Activated T-helper 2 cell treated with anti-CD3 and anti-CD28 coated beads, Interferon-gamma antibody, Interleukin-2, Interleukin-4, amounts not matched to agents 10 μg/mL and 5 μg/mL and 100 μg/mL, durations not matched to agents 14 hours and 24 hours and 36 hours (primary cell): Measurements from ENCODE around the gene ZNF354B. TPM values are rescaled to one million over a fixed set of nuclear protein-coding genes. Genes with fewer than 3 reads are reported as not detected.
"Not testable (repeated sequence)": the region's sequence is repeated elsewhere in the genome, so short reads cannot be mapped to it uniquely, and the experiment has no call there.

Source experiments
- DNase-seq: peaks from one replicate; pipeline ENCODE4 v3.0.0; 2021; ENCODE audit warnings: low spot score
- H3K27ac Mint-ChIP-seq: one replicate; pipeline ENCODE4 v1.8.0; 2021; ENCODE audit warnings: mixed read lengths
- H3K27me3 Mint-ChIP-seq: one replicate; pipeline ENCODE4 v1.8.0; 2021; ENCODE audit warnings: low read depth, mixed read lengths
- H3K36me3 Mint-ChIP-seq: one replicate; pipeline ENCODE4 v1.8.0; 2021; ENCODE audit warnings: low read depth, mixed read lengths
- H3K4me1 Mint-ChIP-seq: one replicate; pipeline ENCODE4 v1.8.0; 2021; ENCODE audit warnings: low read depth, mixed read lengths
- H3K4me3 Mint-ChIP-seq: one replicate; pipeline ENCODE4 v1.8.0; 2021; ENCODE audit warnings: low read depth, mild to moderate bottlenecking, moderate library complexity, mixed read lengths
- H3K9me3 Mint-ChIP-seq: one replicate; pipeline ENCODE4 v1.8.0; 2021; ENCODE audit warnings: mixed read lengths
- intact Hi-C: fragments of 100-400 bp; cut with micrococcal nuclease; formaldehyde crosslinking; loops from one replicate; pipeline ENCODE4 v1.15.1; 2023
- total RNA-seq: library from RNA; stranded (reverse); gene quantifications from 2 replicates; pipeline ENCODE4 v1.2.3, GENCODE V29; 2022

Gene ZNF354B
- total RNA-seq, 1 donor from 2014 or later: 16.4 TPM

DNA sequence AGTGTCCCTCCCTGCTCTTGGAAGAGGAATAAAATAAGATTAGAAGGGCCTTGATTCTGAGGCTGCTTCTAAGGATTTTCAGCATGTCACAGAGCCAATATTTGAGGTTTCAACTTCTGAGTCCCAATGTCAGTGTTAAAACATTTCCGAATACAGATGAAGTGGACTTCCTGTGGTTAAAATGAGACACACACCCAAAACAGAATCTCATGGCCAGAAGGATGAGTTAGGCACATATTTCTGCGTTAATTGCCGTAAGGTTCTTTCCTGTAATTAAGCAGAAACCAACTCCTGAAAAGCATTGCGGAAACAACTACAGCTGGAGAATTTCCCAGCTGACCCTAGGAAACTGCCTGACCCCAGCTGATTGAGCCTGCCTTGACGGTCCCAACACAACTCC, 10.4 kb upstream of the ZNF354B start:
- H3K4me1 Mint-ChIP-seq: no peaks in the 10 kb centered on the region
- H3K4me3 Mint-ChIP-seq: no peak overlapping the region
- H3K9me3 Mint-ChIP-seq: peaks cover 15% of the 10 kb centered on the region
- H3K27ac Mint-ChIP-seq: no peak overlapping the region
- intact Hi-C loops: no loop called here
- H3K27me3 Mint-ChIP-seq: no peaks in the 10 kb centered on the region
- H3K36me3 Mint-ChIP-seq: no peaks in the 10 kb centered on the region
- DNase-seq: no peak

DNA sequence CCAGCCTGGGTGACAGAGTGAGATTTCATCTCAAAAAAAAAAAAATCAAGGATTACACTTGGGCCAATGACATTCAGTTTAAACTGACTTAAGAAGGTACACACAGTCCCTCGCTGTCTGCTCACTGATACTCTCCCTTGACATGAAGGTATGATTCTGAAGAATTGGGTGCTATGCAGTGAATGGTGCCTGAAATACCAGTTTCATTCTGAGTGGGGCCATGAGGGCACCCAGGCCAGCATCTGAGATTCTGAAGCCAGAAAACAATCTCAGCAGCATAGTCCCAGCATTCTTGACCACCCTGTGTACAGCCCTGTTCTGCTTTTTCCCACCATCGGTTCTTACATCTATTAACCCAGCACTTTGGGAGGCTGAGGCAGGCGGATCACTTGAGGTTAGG, 7.8 kb upstream of the ZNF354B start:
- H3K4me1 Mint-ChIP-seq: no peaks in the 10 kb centered on the region
- DNase-seq: no peak
- H3K27me3 Mint-ChIP-seq: no peaks in the 10 kb centered on the region
- H3K27ac Mint-ChIP-seq: no peak overlapping the region
- H3K36me3 Mint-ChIP-seq: no peaks in the 10 kb centered on the region
- intact Hi-C loops: loop anchor here (10.0 kb wide), 1 partner anchor 227 kb away; the partner anchor contains the start of gene CLK4
- H3K4me3 Mint-ChIP-seq: no peak overlapping the region
- peaks cover 15% of the 10 kb centered on the region for H3K9me3 Mint-ChIP-seq

- Mint-ChIP-seq H3K27ac (no peak overlapping the region), H3K36me3 (no peaks in the 10 kb centered on the region), H3K4me1 (peaks cover 2% of the 10 kb centered on the region), H3K9me3 (peaks cover 22% of the 10 kb centered on the region), H3K27me3 (no peaks in the 10 kb centered on the region), H3K4me3 (no peak overlapping the region)
- intact Hi-C loops: loop anchor here (10.0 kb wide), 1 partner anchor 229 kb away; the partner anchor contains the start of gene CLK4
- DNase-seq: no peak
Observed at GRCh38 chr5:178854284-178854683, 5.5 kb upstream of the ZNF354B start.

GRCh38 chr5:178860615-178861014, 862 bp downstream of the ZNF354B start:
- H3K27me3 Mint-ChIP-seq, DNase-seq, H3K4me3 Mint-ChIP-seq, H3K27ac Mint-ChIP-seq, intact Hi-C loops: not testable (repeated sequence)
- Mint-ChIP-seq H3K36me3 (peaks cover 42% of the 10 kb centered on the region), H3K9me3 (peaks cover 21% of the 10 kb centered on the region), H3K4me1 (peaks cover 18% of the 10 kb centered on the region)

DNA sequence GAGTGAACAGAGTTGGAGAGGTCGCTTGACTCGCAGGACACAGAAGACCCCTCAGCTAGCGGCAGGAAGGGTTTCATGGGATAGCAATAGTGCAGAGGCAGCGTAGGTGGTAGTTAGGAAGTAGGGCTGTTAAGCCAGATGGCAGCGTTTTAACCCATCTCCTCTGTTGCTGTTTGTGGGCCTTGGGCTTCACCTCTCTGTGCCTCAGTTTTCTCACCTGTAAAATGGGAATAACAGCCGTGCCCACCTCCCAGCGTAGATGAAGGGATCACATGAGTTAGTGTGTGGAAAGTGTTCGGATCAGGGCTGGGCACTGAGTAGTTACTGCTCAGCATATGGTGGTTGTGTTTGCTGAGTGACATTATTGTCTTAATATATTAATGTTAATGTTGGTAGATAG, 1.9 kb downstream of the ZNF354B start:
- Mint-ChIP-seq H3K4me1 (peaks cover 18% of the 10 kb centered on the region), H3K27me3 (no peaks in the 10 kb centered on the region), H3K36me3 (peaks cover 52% of the 10 kb centered on the region), H3K4me3 (peak overlapping the region; percentile 82), H3K9me3 (peaks cover 31% of the 10 kb centered on the region), H3K27ac (peak overlapping the region; percentile 24)
- DNase-seq: no peak
- intact Hi-C loops: no loop called here

- H3K27me3 Mint-ChIP-seq: no peaks in the 10 kb centered on the region
- DNase-seq: no peak
- intact Hi-C loops: no loop called here
- H3K4me3 Mint-ChIP-seq: no peak overlapping the region
- peaks cover 6% of the 10 kb centered on the region for H3K4me1 Mint-ChIP-seq
- peaks cover 48% of the 10 kb centered on the region for H3K9me3 Mint-ChIP-seq
- peaks cover 94% of the 10 kb centered on the region for H3K36me3 Mint-ChIP-seq
- H3K27ac Mint-ChIP-seq: no peak overlapping the region
Observed at GRCh38 chr5:178866946-178867345, 7.2 kb downstream of the ZNF354B start.

GRCh38 chr5:178869577-178869976, 9.8 kb downstream of the ZNF354B start:
- peaks cover 69% of the 10 kb centered on the region for H3K9me3 Mint-ChIP-seq
- H3K27ac Mint-ChIP-seq: no peak overlapping the region
- no peaks in the 10 kb centered on the region for H3K27me3 Mint-ChIP-seq
- DNase-seq: no peak
- no peaks in the 10 kb centered on the region for H3K4me1 Mint-ChIP-seq
- intact Hi-C loops: no loop called here
- H3K36me3 Mint-ChIP-seq: peaks cover 97% of the 10 kb centered on the region
- no peak overlapping the region for H3K4me3 Mint-ChIP-seq

- H3K36me3 Mint-ChIP-seq: peaks cover 97% of the 10 kb centered on the region
- intact Hi-C loops: no loop called here
- DNase-seq: no peak
- H3K27ac Mint-ChIP-seq: no peak overlapping the region
- H3K9me3 Mint-ChIP-seq: peaks cover 77% of the 10 kb centered on the region
- H3K27me3 Mint-ChIP-seq: no peaks in the 10 kb centered on the region
- no peaks in the 10 kb centered on the region for H3K4me1 Mint-ChIP-seq
- no peak overlapping the region for H3K4me3 Mint-ChIP-seq
Observed at GRCh38 chr5:178870411-178870810, 10.7 kb downstream of the ZNF354B start.

DNA sequence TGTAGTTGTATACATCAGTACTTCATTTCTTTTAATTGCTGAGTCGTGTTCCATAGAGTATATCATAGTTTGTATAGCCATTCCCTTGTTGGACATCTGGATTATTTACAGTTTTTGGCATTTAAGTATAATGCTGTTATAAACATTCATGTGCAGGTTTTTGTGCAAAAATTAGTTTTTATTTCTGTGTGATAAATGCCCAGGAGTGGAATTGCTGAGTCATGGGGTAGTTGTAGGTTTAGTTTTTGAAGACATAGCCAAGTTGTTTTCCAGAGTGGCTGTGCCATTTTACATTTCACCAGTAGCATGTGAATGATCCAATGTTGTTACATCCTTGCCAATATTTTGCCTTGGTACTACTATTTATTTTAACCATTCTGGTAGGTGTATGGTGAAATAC, 12.5 kb downstream of the ZNF354B start:
- DNase-seq: no peak
- Mint-ChIP-seq H3K4me3 (no peak overlapping the region), H3K4me1 (no peaks in the 10 kb centered on the region), H3K27ac (no peak overlapping the region), H3K27me3 (no peaks in the 10 kb centered on the region), H3K9me3 (peaks cover 77% of the 10 kb centered on the region), H3K36me3 (peaks cover 97% of the 10 kb centered on the region)
- intact Hi-C loops: no loop called here

GRCh38 chr5:178883115-178883694, 23.5 kb downstream of the ZNF354B start:
- H3K4me1 Mint-ChIP-seq, H3K4me3 Mint-ChIP-seq, H3K27ac Mint-ChIP-seq, DNase-seq, H3K27me3 Mint-ChIP-seq, intact Hi-C loops: not testable (repeated sequence)
- Mint-ChIP-seq H3K36me3 (peaks cover 89% of the 10 kb centered on the region), H3K9me3 (peaks cover 67% of the 10 kb centered on the region)

DNA sequence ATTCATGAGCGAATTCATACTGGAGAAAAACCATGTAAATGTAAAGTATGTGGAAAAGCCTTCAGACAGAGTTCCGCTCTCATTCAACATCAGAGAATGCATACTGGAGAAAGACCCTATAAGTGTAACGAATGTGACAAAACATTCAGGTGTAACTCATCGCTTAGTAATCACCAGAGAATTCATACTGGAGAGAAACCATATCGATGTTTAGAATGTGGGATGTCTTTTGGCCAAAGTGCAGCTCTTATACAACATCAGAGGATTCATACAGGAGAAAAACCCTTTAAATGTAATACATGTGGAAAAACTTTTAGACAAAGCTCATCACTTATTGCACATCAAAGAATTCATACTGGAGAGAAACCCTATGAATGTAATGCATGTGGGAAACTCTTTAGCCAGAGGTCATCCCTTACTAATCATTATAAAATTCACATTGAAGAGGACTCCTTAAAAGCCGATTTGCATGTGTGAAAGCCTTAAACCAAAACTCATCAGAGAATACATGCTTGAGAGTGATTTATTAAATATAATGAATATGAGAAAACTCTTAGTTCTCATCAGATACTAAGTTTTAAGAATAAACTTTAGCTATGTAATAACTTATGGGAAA, 24.2 kb downstream of the ZNF354B start:
- Mint-ChIP-seq H3K27me3 (no peaks in the 10 kb centered on the region), H3K4me1 (no peaks in the 10 kb centered on the region), H3K36me3 (peaks cover 88% of the 10 kb centered on the region), H3K27ac (no peak overlapping the region), H3K9me3 (peaks cover 72% of the 10 kb centered on the region), H3K4me3 (no peak overlapping the region)
- DNase-seq: no peak
- intact Hi-C loops: no loop called here

DNA sequence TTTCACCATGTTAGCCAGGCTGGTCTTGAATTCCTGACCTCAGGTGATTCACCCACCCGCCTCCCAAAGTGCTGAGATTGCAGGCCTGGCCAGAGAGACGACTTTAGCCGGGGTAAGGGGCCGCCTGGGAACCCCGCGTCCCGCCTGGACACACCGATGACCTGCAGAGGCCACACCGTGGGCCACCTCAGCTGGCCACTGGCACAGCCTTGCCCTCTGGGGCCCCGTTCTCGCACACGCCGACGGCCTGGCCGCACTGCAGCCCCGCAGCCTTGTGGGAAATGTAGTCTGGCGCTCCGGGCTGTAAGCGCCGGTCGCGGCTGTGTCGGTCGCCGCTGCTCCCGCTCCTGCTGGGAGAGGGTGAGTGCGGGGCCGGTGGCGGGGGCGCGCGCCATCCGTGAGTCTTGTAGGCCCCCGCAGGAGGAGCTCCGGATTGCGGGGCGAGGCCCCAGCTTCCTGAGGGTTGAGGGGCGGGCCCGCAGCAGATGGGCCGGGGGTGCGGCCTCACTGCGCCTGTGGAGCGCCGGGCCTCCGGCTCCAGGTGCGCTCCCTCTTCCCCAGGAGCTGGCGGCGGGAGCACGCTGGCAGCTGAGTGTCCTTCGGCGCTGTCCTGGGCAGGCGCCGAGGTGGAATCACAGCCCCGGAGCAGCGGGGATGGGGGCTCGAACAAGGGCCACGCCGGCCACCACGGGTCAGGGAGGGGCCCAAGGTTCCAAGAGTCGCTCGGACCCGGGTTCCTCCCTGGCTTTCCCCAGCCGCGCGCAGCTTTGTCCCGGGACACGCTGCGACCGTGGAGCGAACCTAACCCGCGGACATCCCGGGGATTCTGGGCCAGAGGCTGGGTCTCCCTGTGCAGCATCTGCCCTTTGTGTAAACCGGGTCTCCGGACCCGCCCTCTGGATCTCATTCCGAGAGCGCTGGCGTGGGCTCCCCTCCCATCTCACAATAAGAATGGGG, 36.1 kb downstream of the ZNF354B start, which contains the start of gene ZFP2:
Gene ZFP2 (plus strand): TSS at position 299 of the 957 bp plus-strand sequence. CDS start 35,401 bp downstream, outside the sequence.
- H3K27ac Mint-ChIP-seq: no peak within 1 kb of the TSS
- intact Hi-C loops: no loop called here
- no peaks in the 10 kb centered on the region for H3K27me3 Mint-ChIP-seq
- peak within 1 kb of the TSS; percentile 51 for H3K4me3 Mint-ChIP-seq
- peaks cover 48% of the 10 kb centered on the region for H3K9me3 Mint-ChIP-seq
- no peak for DNase-seq
- H3K4me1 Mint-ChIP-seq: no peaks in the 10 kb centered on the region
- peaks cover 9% of the 10 kb centered on the region for H3K36me3 Mint-ChIP-seq

DNA sequence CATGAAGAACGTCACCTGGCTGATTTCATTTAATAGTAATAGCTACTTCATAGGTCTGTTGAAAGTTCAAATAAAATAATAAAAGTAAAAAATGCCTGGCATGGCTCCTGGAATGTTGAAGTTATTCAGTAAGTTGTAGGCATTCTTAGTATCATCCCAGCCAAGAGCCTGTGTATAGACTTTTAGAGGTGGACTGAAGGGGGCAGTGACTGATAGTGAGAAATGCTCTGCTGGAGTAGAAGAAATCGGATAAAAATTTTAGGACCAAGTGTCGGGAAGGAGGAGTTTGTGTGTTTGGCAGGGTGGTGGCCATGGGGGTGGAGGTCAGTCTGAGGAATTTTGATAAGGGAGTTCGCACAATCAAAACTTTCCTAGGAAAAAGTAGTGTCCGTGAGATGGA, 39.5 kb downstream of the ZNF354B start:
- peaks cover 48% of the 10 kb centered on the region for H3K9me3 Mint-ChIP-seq
- no peak overlapping the region for H3K4me3 Mint-ChIP-seq

More for the DNA sequence above, 39.5 kb downstream of the ZNF354B start:
- H3K27ac Mint-ChIP-seq: no peak overlapping the region
- no peaks in the 10 kb centered on the region for H3K4me1 Mint-ChIP-seq
- DNase-seq: no peak
- intact Hi-C loops: no loop called here
- peaks cover 3% of the 10 kb centered on the region for H3K36me3 Mint-ChIP-seq
- H3K27me3 Mint-ChIP-seq: no peaks in the 10 kb centered on the region
